ENCODE measurements around the gene TDP2. TPM values are rescaled to one million over a fixed set of nuclear protein-coding genes. Genes with fewer than 3 reads are reported as not detected.

The TDP2 gene
- total and polyA plus RNA-seq, 2 donors (not counting 1 experiment from before 2014, with no cell fraction given): 19.4 to 63.5 TPM

GRCh38 chr6:24614648-24615047 is 52.1 kb downstream of the TDP2 start:
- Histone ChIP-seq H4K20me1 (ENCODE audit: control insufficient read depth, insufficient read depth, low read length, poor library complexity, severe bottlenecking) (no peaks in the 10 kb centered on the region), H3K79me2 (ENCODE audit: control insufficient read depth, insufficient read depth, low read length) (no peaks in the 10 kb centered on the region), H3K27me3 (replicated peaks in 1 of 4; ENCODE audit: control extremely low read depth in 1 of 4, control insufficient read depth in 3 of 4, insufficient read depth in 4 of 4, low read length in 3 of 4) (no peaks in the 10 kb centered on the region), H3K4me3 (ENCODE audit: control extremely low read depth in 1 of 5, extremely low read depth in 1 of 5, insufficient read depth in 1 of 5, low read depth in 2 of 5, low read length in 4 of 5) (no peak overlapping the region), H3K27ac (ENCODE audit: low read length in 2 of 2) (no peak overlapping the region), H2AFZ (ENCODE audit: insufficient read depth, low read depth, low read length, poor library complexity, severe bottlenecking) (no peak overlapping the region), H3K9ac (ENCODE audit: low read length) (no peak overlapping the region), H3K36me3 (replicated peaks in 1 of 2; ENCODE audit: control extremely low read depth in 1 of 2, control insufficient read depth in 1 of 2, extremely low read depth in 1 of 2, insufficient read depth in 2 of 2, low read length in 1 of 2) (no peaks in the 10 kb centered on the region), H3K9me3 (ENCODE audit: control extremely low read depth in 1 of 3, control insufficient read depth in 2 of 3, insufficient read depth in 1 of 3, low read length in 2 of 3) (no peaks in the 10 kb centered on the region), H3K4me1 (ENCODE audit: control insufficient read depth in 2 of 2, insufficient read depth in 2 of 2, low read length in 2 of 2) (no peaks in the 10 kb centered on the region), H3K4me2 (replicated peaks; ENCODE audit: low read depth, low read length, poor library complexity, severe bottlenecking) (no peak overlapping the region)
- ATAC-seq (ENCODE audit: low read depth): no peak
- Mint-ChIP-seq H3K9me3 (ENCODE audit: insufficient read depth) (no peaks in the 10 kb centered on the region), H3K4me3 (no peak overlapping the region), H3K27me3 (peaks cover 4% of the 10 kb centered on the region), H3K27ac (no peak overlapping the region), H3K4me1 (no peaks in the 10 kb centered on the region)
- ChIA-PET CTCF (no interaction called here), POLR2A (no interaction called here)
- DNase-seq: no peak
- intact Hi-C loops (cut with micrococcal nuclease): no loop called here
- TF ChIP-seq EZH2 (IDR thresholded peaks at IDR 0.05; ENCODE audit: borderline replicate concordance, insufficient read depth, low read depth, low read length, poor library complexity, severe bottlenecking) (no peak), CTCF (IDR thresholded peaks at IDR 0.05) (no peak)
- WGBS (ENCODE audit: insufficient coverage): no CpG with 5 or more reads among the region's 2 CpGs

GRCh38 chr6:24614043-24614420 is 52.7 kb downstream of the TDP2 start:
- ChIA-PET POLR2A (no interaction called here), CTCF (no interaction called here)
- Histone ChIP-seq H4K20me1 (ENCODE audit: control insufficient read depth, insufficient read depth, low read length, poor library complexity, severe bottlenecking) (no peaks in the 10 kb centered on the region), H3K27me3 (replicated peaks in 1 of 4; ENCODE audit: control extremely low read depth in 1 of 4, control insufficient read depth in 3 of 4, insufficient read depth in 4 of 4, low read length in 3 of 4) (no peaks in the 10 kb centered on the region), H3K27ac (ENCODE audit: low read length in 2 of 2) (no peak overlapping the region), H3K4me3 (ENCODE audit: control extremely low read depth in 1 of 5, extremely low read depth in 1 of 5, insufficient read depth in 1 of 5, low read depth in 2 of 5, low read length in 4 of 5) (no peak overlapping the region), H3K79me2 (ENCODE audit: control insufficient read depth, insufficient read depth, low read length) (no peaks in the 10 kb centered on the region), H3K36me3 (replicated peaks in 1 of 2; ENCODE audit: control extremely low read depth in 1 of 2, control insufficient read depth in 1 of 2, extremely low read depth in 1 of 2, insufficient read depth in 2 of 2, low read length in 1 of 2) (no peaks in the 10 kb centered on the region), H3K4me1 (ENCODE audit: control insufficient read depth in 2 of 2, insufficient read depth in 2 of 2, low read length in 2 of 2) (no peaks in the 10 kb centered on the region), H3K4me2 (replicated peaks; ENCODE audit: low read depth, low read length, poor library complexity, severe bottlenecking) (no peak overlapping the region), H2AFZ (ENCODE audit: insufficient read depth, low read depth, low read length, poor library complexity, severe bottlenecking) (no peak overlapping the region), H3K9me3 (ENCODE audit: control extremely low read depth in 1 of 3, control insufficient read depth in 2 of 3, insufficient read depth in 1 of 3, low read length in 2 of 3) (no peaks in the 10 kb centered on the region), H3K9ac (ENCODE audit: low read length) (no peak overlapping the region)
- Mint-ChIP-seq H3K4me3 (no peak overlapping the region), H3K27ac (no peak overlapping the region), H3K27me3 (peaks cover 4% of the 10 kb centered on the region), H3K4me1 (no peaks in the 10 kb centered on the region), H3K9me3 (ENCODE audit: insufficient read depth) (no peaks in the 10 kb centered on the region)
- no peak for ATAC-seq (ENCODE audit: low read depth)
- DNase-seq: no peak
- 77% methylated on average over 6 of the region's 7 CpGs for WGBS (ENCODE audit: insufficient coverage)
- TF ChIP-seq EZH2 (IDR thresholded peaks at IDR 0.05; ENCODE audit: borderline replicate concordance, insufficient read depth, low read depth, low read length, poor library complexity, severe bottlenecking) (no peak), CTCF (IDR thresholded peaks at IDR 0.05) (no peak)
- intact Hi-C loops (cut with micrococcal nuclease): no loop called here

Measured in B cell (primary cell).